GM21360 (cell line): ENCODE measurements around the gene HNRNPLL.
"Not testable (repeated sequence)": the region's sequence is repeated elsewhere in the genome, so short reads cannot be mapped to it uniquely, and the experiment has no call there.

ENCODE experiments used
- ATAC-seq: cut with Tn5 transposase; IDR thresholded peaks from one replicate; pipeline ENCODE4 v1.9.1; 2021; ENCODE audit warnings: mild to moderate bottlenecking, moderate library complexity; ENCODE audit not compliant: unreplicated experiment

The HNRNPLL gene

DNA sequence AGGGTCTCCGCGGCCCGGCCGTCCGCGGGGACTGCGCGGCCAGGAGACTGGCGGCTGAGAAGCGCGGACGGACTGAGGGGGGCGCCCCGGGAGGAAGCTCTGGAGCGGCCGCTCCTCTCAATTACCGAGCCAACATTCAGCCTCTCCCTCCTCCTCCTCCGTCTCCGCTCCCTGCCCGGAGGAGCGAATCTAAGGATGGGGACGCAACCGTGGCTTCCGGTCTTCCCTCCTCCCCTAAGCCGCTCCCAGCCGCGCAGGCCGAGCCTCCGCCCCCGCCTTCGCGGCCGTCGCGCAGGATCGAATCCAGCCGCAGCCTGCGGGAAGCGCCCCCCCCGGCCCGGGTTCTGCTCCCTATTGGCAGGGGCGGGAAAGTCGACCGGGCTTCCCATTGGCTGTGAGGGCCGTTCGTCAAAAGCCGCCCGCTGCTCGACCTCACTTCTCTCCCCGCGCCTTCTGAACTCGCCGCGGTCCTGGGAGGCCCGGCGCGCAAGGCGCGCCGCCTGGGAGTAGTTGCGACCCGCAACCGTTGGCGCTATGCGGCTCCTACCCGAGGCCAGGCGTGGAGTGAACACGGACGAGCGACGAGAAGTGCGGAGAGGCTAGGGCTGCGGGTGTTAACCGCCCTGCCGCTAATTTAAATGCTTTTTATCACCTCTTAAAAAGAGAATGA is at the start of gene HNRNPLL:
Gene HNRNPLL (minus strand): TSS at position 197 of the 670 bp plus-strand sequence. CDS start 302 bp downstream, outside the sequence.
- peak; percentile 63 for ATAC-seq

DNA sequence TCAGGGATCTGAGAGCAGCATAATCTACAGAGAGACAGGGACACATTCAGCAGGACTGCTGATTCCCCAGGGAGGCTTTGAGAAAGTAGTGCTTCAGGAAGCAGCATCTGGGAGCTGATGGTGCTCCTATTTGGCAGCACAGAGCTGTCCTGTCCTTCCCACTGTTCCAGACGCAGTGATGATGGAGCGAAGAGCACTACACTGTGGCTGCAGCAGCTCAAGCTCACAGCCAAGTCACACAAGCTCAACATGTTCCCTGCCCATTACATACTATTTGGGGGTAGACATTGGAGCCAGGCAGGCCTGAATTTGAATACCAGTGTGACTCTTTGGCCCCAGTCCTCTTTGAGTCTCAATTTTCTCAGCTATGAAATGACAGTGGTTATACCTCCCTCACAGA is 48.0 kb upstream of the HNRNPLL start:
- no peak for ATAC-seq

DNA sequence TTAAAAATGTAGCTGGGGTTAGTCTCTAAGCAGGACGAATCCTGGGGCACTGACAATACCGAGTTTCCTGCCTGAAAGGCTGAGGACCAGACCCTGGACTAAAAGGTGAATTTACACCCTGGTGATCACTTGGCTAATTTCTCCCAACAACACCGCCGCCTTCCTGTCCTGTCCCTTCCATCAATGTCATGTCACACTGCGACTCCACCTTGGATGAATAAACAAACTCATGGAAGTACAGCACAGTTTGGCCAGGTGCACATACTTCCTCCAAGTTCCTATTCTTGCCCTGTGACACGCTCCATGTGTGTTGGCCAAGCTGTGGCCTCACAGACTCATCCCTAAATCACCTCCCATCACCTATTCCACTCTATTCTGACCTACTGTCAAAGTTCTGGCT is 47.3 kb upstream of the HNRNPLL start:
- ATAC-seq: no peak

GRCh38 chr2:38649176-38649728 is 46.5 kb upstream of the HNRNPLL start:
- no peak for ATAC-seq

GRCh38 chr2:38648107-38648761 is 45.5 kb upstream of the HNRNPLL start:
- ATAC-seq: no peak

DNA sequence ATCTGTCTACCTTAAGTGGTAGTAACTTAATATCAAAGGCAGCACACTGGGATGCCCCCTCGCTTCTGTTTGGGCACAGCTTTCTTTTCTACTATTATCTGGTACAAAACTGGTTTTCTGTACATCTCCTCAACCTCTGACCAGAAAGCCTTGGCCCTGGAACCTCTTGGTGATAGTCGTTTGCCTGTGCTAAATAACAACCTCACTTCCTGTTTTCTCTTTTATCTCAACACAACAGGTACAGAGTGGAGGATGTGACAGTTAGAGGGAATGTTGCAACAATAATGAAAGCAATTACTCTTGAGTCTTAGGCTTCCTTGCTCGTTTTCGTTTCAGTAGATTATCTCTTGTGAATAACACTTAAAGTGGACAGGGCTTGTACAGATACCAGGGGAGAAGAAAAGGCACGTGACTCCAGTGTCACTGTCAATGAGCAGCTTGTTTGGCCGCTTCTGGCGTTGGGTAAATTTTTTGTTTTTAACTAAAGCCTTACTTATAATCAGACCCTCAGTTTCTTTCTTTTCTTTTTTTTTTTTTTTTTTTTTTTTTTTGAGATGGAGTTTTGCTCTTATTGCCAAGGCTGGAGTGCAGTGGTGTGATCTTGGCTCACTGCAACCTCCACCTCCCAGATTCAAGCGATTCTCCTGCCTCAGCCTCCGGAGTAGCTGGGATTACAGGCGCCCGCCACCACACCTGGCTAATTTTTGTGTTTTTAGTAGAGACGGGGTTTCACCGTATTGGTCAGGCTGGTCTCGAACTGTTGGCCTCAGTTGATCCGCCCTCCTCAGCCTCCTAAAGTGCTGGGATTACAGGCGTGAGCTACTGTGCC is 41.2 kb upstream of the HNRNPLL start:
- not testable (repeated sequence) for ATAC-seq

DNA sequence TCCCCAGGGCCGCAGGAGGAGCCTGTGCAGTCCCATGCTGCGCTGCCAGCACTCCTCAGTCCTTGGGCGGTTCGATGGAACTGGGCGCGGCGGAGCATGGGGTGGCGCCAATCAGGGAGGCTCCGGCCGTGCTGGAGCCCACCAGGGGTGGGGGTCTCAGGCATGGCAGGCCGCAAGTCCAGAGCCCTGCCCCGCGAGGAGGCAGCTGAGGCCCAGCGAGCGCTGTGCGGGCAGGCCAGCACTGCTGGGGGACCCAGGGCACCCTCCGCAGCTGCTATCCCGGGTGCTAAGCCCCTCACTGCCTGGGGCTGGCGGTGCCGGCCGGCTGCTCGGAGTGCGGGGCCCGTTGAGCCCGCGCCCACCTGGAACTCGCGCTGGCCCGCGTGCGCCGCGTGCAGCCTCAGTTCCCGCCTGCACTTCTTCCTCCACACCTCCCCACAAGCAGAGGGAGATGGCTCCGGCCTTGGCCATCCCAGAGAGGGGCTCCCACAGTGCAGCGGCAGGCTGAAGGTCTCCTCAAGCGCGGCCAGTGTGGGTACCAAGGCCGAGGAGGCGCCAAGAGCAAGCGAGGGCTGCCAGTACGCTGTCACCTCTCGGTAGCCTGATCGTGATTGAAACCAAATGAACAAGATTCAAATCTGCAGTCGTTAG is 40.4 kb upstream of the HNRNPLL start:
- ATAC-seq: no peak

GRCh38 chr2:38642373-38643017 is 39.8 kb upstream of the HNRNPLL start:
- ATAC-seq: not testable (repeated sequence)

- ATAC-seq: no peak
Observed at GRCh38 chr2:38636069-38636468, 33.3 kb upstream of the HNRNPLL start.

GRCh38 chr2:38635139-38635538 is 32.4 kb upstream of the HNRNPLL start:
- no peak for ATAC-seq

DNA sequence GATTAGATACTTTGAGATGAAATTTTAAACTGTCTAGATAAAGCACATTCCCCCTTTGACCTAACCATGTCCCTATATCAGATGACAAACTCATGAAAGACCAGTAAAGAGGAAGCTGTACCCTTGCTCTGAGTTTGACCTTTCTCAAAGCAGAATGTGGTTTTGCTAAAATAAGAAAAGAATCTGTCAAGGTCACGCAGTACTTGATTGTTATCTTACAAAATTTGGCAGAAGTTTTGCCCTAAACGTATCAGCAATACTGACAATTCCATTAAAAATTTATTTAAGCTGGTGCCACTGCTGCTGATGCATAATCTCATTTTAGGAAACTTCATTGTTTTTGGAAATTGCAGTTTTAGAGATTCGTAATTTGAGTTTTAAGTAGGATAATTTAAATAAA is 32.0 kb upstream of the HNRNPLL start:
- peak; percentile 75 for ATAC-seq

DNA sequence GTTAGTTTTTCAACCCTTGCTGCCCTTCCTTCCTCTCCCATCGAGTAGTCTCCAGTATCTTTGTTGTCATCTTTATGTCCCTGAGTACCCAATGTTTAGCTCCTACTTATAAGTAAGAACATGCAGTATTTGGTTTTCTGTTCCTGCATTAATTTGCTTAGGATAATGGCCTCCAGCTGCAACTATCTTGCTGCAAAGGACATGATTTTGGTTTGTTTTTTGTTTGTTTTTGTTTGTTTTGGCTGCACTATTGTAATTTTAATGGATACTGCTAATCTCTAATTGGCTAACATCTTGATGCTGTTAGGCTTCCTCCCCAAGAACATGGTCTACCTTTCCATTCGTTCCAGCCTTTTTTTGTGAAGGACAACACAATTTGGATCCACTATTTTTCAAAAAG is 31.2 kb upstream of the HNRNPLL start:
- ATAC-seq: no peak

- ATAC-seq: no peak
Observed at GRCh38 chr2:38632980-38633379, 30.3 kb upstream of the HNRNPLL start.

- ATAC-seq: no peak
Observed at GRCh38 chr2:38631976-38632375, 29.2 kb upstream of the HNRNPLL start.

DNA sequence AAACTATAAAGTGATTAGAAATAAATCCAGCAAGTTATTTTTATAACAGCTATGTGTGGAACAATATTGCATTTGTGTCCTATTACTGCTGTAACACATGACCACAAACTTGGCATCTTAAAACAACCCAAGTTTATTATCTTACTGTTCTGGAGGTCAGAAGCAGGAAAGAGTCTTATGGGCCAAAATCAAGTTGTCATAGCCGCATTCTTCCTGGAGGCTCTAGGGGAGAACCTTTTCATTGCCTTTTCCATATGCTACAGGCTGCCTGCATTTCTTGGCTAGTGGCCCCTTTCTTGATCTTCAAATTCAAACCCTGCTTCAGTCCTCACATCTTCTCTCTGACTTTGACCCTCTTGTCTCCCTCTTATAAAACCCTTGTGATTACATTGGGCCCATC is 27.0 kb upstream of the HNRNPLL start:
- no peak for ATAC-seq

GRCh38 chr2:38627391-38627790 is 24.7 kb upstream of the HNRNPLL start:
- ATAC-seq: no peak

- no peak for ATAC-seq
Observed at GRCh38 chr2:38626326-38627035, 23.8 kb upstream of the HNRNPLL start.

- no peak for ATAC-seq
Observed at GRCh38 chr2:38622210-38622609, 19.5 kb upstream of the HNRNPLL start.

DNA sequence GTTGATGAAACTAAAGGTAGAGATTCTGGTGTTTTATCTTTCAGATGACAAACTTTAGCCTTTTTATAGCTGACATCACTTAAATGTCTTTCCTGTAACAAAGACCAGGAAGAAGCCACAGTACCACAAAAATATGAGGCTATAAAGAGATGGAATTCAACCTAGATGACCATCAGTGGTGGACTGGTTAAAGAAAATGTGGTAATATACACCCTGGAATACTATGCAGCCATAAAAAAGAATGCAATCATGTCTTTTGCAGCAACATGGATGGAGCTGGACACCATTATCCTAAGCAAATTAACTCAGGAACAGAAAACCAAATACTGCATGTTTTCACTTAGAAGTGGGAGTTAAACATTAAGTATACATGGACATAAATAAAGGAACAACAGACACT is 18.3 kb upstream of the HNRNPLL start:
- ATAC-seq: no peak
